Measurements from ENCODE around the gene ADAMTS9.

The ADAMTS9 gene

DNA sequence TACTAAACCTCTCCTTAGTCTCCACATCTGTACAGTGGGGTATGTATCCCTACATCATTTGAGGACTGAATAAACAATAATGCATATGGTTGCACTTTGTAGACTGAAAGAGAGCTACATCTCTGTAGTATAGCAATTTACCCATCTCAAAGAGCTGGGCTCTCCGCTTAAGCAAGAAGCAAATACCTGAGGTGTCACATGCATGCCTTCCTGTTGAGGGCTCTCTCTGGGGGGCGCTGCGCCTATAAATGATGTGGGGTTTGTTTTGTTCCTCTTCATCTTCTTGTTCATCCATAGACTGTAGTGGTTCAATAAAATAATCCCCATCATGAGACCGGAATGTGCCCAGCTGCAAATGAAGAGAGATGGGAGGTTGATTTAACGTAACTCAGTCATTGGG lies 6.8 kb downstream of the ADAMTS9 start:
- H3K9ac ChIP-seq (ENCODE audit: low read length) = no peak overlapping the region
- no peaks in the 10 kb centered on the region for H3K27me3 ChIP-seq (ENCODE audit: control insufficient read depth, insufficient read depth, low read length)
- H3K4me3 ChIP-seq (ENCODE audit: low read length) = no peak overlapping the region
- no peaks in the 10 kb centered on the region for H3K36me3 ChIP-seq (ENCODE audit: control insufficient read depth, insufficient read depth, low read length)
- no peaks in the 10 kb centered on the region for H3K4me1 ChIP-seq (ENCODE audit: control insufficient read depth, insufficient read depth, low read length)
- no peak overlapping the region for H3K27ac ChIP-seq (ENCODE audit: low read depth, low read length)

DNA sequence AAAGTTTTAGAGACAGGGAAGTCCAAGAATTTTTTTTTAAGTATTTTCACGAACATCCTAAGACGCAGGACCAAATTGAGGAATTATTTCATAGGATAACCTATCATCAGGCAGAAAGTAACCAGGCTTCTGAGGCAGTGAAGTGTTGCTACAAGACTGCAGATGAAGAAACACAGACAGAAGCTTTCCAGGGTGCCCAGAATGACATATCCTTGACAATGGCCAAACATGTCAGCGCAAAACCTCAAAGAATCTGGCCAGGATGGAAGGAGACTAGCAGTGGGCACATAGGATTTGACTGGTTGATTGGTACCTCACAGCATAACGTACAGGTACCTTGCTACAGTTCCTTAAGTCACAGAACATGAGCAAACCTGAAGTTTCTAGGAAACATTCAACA lies 7.5 kb downstream of the ADAMTS9 start:
- Histone ChIP-seq H3K27ac (ENCODE audit: low read depth, low read length) (no peak overlapping the region), H3K4me3 (ENCODE audit: low read length) (no peak overlapping the region), H3K36me3 (ENCODE audit: control insufficient read depth, insufficient read depth, low read length) (no peaks in the 10 kb centered on the region), H3K27me3 (ENCODE audit: control insufficient read depth, insufficient read depth, low read length) (no peaks in the 10 kb centered on the region), H3K4me1 (ENCODE audit: control insufficient read depth, insufficient read depth, low read length) (no peaks in the 10 kb centered on the region), H3K9ac (ENCODE audit: low read length) (no peak overlapping the region)

DNA sequence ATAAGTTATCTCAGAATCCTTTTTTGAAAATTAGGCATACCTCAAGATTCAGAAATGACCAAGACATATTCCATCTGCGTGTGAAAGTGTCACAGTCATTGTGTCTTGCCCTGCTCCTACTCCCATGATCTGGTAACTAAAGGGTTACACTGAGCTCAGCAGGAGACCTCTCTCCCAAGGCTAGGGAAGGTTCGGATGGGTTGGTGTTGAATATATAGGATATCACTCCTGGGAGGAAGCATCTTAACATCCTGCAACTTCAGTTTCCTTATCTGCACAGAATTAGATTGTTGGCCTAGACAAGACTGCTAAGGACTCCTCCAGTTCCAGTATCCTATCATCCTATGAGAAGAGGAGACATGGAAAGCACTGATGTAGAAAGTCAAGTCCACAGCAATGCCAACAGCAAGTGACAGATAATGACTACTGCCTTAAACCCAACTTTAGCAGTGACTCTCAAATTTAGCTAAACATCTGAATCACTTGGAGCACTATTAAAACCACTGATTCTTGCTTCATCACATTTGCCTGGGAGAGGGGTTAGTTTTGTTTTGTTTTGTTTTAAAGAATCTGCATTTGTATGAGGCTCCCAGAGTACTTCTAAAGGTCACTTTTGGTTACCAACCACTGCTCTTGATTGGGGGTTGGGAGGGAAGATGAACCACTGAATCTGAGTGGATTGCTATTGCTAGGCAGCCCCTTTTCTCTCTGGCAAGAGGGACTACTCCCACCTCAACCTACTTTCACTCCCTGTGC lies 9.7 kb downstream of the ADAMTS9 start:
- H3K27ac ChIP-seq (ENCODE audit: low read depth, low read length) = no peak overlapping the region
- no peak overlapping the region for H3K4me3 ChIP-seq (ENCODE audit: low read length)
- no peaks in the 10 kb centered on the region for H3K27me3 ChIP-seq (ENCODE audit: control insufficient read depth, insufficient read depth, low read length)
- no peaks in the 10 kb centered on the region for H3K36me3 ChIP-seq (ENCODE audit: control insufficient read depth, insufficient read depth, low read length)
- no peak overlapping the region for H3K9ac ChIP-seq (ENCODE audit: low read length)
- H3K4me1 ChIP-seq (ENCODE audit: control insufficient read depth, insufficient read depth, low read length) = no peaks in the 10 kb centered on the region

DNA sequence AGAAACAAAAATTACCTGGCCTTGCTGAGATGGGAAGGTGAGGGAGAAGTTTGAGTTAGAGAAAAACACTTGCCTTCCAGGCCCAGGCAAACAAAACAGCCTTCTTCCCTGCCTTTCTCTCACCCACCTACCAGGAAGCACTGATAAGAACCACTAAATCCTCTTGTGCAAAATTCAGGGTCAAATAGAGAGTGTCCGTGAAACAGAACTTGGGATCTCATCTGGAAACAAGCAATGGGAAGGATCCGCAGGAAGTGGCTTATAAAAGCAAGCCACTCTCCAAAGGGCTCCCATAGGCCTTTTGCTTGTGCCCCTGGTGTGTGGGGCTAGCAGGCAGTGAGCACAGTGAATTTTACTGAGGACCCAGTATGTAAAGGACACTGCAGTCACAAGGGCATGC lies 11.0 kb downstream of the ADAMTS9 start:
- Histone ChIP-seq H3K27ac (ENCODE audit: low read depth, low read length) (no peak overlapping the region), H3K9ac (ENCODE audit: low read length) (no peak overlapping the region), H3K27me3 (ENCODE audit: control insufficient read depth, insufficient read depth, low read length) (no peaks in the 10 kb centered on the region), H3K36me3 (ENCODE audit: control insufficient read depth, insufficient read depth, low read length) (no peaks in the 10 kb centered on the region), H3K4me3 (ENCODE audit: low read length) (no peak overlapping the region), H3K4me1 (ENCODE audit: control insufficient read depth, insufficient read depth, low read length) (no peaks in the 10 kb centered on the region)

DNA sequence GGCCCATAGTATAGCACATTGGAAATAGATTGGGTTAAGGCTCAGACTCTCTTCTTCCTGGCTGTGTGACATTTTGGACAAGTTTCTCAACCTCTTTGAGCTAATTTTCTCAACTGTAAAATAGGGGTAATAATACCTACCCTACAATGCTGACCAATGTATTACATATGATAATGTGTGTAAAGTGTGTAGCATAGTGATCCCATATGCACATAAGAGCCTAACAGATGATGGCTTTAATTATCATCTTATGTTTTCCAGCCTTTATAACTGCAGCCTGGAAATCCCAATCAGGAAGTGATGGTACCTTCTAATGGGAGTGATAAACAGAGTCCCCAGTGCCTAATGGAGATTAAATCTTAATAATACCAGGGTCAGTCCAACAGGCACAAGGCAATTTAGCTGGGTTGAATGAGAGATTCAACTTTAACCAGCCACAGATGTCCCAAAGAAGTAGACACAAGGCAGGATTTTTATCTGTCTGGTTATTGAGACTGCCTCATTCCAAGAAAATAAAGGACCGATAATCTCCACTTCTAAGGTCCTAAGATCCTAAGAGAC lies 12.0 kb downstream of the ADAMTS9 start:
- Histone ChIP-seq H3K27me3 (ENCODE audit: control insufficient read depth, insufficient read depth, low read length) (no peaks in the 10 kb centered on the region), H3K4me3 (ENCODE audit: low read length) (no peak overlapping the region), H3K27ac (ENCODE audit: low read depth, low read length) (no peak overlapping the region), H3K9ac (ENCODE audit: low read length) (no peak overlapping the region), H3K4me1 (ENCODE audit: control insufficient read depth, insufficient read depth, low read length) (no peaks in the 10 kb centered on the region), H3K36me3 (ENCODE audit: control insufficient read depth, insufficient read depth, low read length) (no peaks in the 10 kb centered on the region)

DNA sequence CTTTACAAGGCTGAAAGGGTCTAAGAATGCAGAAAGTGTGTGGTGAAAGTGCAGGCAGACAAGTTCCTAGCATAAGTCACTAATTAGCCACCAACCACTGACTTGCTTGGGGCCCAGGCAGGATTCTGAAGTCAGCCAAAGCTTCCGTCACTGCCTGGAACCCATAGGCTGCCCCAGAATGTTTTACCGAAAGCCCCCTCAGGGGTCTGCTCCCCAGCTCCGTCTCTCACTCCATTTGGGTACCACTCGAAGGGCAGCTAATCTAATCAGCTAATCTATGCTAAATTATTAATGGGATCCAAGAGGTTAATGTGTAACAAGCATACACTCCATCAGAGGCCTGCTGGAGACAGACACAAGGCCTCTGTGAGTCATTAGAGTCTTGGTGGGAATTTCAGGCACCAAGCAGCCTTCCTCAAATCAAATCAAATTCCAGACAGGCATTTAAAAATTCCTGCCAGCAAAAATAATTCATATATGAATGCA lies 13.2 kb downstream of the ADAMTS9 start:
- no peak overlapping the region for H3K27ac ChIP-seq (ENCODE audit: low read depth, low read length)
- no peaks in the 10 kb centered on the region for H3K27me3 ChIP-seq (ENCODE audit: control insufficient read depth, insufficient read depth, low read length)
- H3K4me1 ChIP-seq (ENCODE audit: control insufficient read depth, insufficient read depth, low read length) = no peaks in the 10 kb centered on the region
- no peak overlapping the region for H3K4me3 ChIP-seq (ENCODE audit: low read length)
- no peak overlapping the region for H3K9ac ChIP-seq (ENCODE audit: low read length)
- no peaks in the 10 kb centered on the region for H3K36me3 ChIP-seq (ENCODE audit: control insufficient read depth, insufficient read depth, low read length)

DNA sequence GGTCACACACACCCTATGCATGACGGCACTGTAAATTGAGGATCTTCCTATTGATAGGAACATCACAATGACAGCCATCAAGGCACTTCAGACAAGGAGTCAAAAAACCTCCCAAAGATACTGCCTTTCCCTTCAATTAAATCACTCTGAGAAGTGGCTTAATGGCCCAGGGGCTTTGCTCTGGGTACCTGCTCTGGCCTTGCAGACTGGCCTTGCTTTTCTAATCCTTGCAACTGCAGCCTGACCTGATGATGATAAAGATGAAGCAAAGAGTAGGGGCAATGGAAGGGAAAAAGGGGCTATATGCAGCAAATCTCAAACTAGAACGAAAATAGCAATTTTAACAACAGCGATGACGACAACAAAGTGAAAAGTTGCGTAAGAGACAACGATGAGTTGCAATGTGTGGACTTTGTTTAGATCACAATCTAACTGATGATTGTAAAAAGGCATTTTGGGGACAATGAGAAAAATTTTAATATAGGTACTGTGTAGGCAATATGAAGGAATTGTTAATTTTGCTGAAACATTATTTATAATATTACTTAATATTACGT lies 14.6 kb downstream of the ADAMTS9 start:
- no peak overlapping the region for H3K4me3 ChIP-seq (ENCODE audit: low read length)
- no peak overlapping the region for H3K27ac ChIP-seq (ENCODE audit: low read depth, low read length)
- H3K4me1 ChIP-seq (ENCODE audit: control insufficient read depth, insufficient read depth, low read length) = peaks cover 3% of the 10 kb centered on the region
- H3K36me3 ChIP-seq (ENCODE audit: control insufficient read depth, insufficient read depth, low read length) = no peaks in the 10 kb centered on the region
- H3K9ac ChIP-seq (ENCODE audit: low read length) = no peak overlapping the region
- H3K27me3 ChIP-seq (ENCODE audit: control insufficient read depth, insufficient read depth, low read length) = no peaks in the 10 kb centered on the region

DNA sequence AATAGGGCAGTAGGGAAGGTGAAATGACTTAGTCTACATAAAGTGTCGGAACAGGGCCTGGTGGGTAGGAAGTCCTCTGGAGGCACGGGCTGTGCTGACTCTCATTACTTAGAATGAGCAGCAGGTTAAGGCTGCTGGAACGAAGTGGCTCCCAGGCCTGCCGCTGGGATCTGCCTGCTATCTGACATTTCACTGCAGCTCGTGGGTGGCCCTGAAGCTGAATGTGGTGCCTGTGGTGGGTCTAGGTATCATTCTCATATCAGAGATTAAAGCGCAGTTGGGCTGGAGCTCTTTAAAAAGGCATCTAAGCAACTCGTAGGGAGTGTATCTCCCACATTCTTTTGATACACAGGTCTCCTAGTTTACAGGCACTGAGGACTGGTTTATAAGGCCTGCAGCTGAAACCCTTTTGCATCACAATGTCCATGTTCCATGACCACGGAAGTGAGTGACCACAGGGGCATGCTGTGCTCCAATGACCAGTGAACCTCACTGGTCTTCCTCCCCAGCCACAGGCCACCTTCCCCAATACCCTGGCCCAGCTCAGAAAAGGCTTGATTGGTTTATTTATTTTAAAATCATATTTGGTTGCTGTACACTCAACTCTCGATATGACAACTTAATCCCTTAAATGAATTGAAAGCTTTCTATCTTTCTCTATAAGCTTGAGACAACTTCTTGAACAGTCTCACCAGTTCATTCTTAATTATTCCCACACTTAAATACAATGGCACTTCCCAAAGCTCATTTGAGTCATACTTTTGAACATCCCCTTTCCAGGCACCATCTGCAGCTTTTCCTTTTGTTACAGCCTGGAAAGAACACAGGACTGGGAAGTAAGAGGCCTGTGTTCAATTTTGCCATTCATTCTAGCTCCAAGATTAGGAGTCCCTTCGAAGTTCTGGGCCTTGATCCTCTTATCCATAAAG lies 19.0 kb downstream of the ADAMTS9 start:
- Histone ChIP-seq H3K27ac (ENCODE audit: low read depth, low read length) (peak overlapping the region; percentile 71), H3K36me3 (ENCODE audit: control insufficient read depth, insufficient read depth, low read length) (no peaks in the 10 kb centered on the region), H3K9ac (ENCODE audit: low read length) (no peak overlapping the region), H3K4me1 (ENCODE audit: control insufficient read depth, insufficient read depth, low read length) (peaks cover 12% of the 10 kb centered on the region), H3K27me3 (ENCODE audit: control insufficient read depth, insufficient read depth, low read length) (no peaks in the 10 kb centered on the region), H3K4me3 (ENCODE audit: low read length) (no peak overlapping the region)

DNA sequence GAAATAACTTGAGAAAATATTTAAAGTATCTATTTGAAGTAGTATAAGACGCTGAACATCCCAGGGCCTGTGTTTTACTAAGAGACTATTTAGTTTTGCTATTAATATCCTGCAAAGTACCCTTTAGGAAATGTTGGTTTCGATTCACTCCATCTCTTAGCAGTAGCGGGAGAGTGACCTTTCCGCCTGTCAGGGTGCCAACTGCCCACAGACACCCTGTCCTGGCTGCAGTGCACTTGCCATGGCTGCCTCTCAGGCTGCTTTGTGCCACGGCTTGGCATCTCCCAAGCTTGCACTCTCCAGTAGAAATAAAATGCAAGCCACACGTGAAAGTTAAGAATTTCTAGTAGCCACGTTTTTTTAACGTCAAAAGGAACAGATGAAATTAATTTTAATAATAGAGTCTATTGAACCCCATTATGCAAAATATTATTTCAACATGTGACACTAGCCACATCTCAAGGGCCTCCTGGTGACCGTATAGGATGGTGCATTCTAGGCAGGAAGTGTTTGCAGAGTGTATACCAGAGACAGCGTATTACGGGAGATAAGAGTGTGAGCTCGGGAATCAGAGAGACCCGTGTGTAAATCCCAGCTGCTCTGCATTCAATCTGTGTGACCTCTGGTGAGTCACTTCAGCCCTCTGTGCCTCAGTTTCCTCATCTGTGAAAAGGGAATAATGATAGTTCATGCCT lies 19.8 kb downstream of the ADAMTS9 start:
- H3K27ac ChIP-seq (ENCODE audit: low read depth, low read length) = peak overlapping the region; percentile 71
- H3K4me3 ChIP-seq (ENCODE audit: low read length) = no peak overlapping the region
- H3K27me3 ChIP-seq (ENCODE audit: control insufficient read depth, insufficient read depth, low read length) = no peaks in the 10 kb centered on the region
- peaks cover 14% of the 10 kb centered on the region for H3K4me1 ChIP-seq (ENCODE audit: control insufficient read depth, insufficient read depth, low read length)
- H3K36me3 ChIP-seq (ENCODE audit: control insufficient read depth, insufficient read depth, low read length) = no peaks in the 10 kb centered on the region
- H3K9ac ChIP-seq (ENCODE audit: low read length) = no peak overlapping the region

DNA sequence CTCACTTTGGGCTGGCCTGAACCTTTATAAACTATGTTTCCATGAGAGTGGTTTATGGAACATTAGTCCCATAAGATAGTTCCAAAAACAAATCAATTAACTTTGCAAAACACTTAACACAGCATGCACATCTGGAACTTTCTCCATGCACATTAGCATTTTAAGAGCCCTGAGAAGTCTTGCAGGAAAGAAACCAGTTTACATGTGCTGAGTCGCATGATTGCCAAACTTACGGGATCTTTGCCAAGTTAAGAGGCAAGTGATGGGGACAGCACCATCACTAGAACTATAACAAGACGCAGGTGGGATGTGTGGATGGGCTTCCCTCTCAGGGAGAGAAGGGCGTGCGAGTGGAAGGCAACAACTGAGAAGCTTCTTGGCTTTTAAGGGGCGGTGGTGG lies 20.7 kb downstream of the ADAMTS9 start:
- H3K4me3 ChIP-seq (ENCODE audit: low read length) = no peak overlapping the region
- H3K9ac ChIP-seq (ENCODE audit: low read length) = no peak overlapping the region
- peaks cover 14% of the 10 kb centered on the region for H3K4me1 ChIP-seq (ENCODE audit: control insufficient read depth, insufficient read depth, low read length)
- H3K36me3 ChIP-seq (ENCODE audit: control insufficient read depth, insufficient read depth, low read length) = no peaks in the 10 kb centered on the region
- H3K27me3 ChIP-seq (ENCODE audit: control insufficient read depth, insufficient read depth, low read length) = no peaks in the 10 kb centered on the region
- peak overlapping the region; percentile 71 for H3K27ac ChIP-seq (ENCODE audit: low read depth, low read length)

DNA sequence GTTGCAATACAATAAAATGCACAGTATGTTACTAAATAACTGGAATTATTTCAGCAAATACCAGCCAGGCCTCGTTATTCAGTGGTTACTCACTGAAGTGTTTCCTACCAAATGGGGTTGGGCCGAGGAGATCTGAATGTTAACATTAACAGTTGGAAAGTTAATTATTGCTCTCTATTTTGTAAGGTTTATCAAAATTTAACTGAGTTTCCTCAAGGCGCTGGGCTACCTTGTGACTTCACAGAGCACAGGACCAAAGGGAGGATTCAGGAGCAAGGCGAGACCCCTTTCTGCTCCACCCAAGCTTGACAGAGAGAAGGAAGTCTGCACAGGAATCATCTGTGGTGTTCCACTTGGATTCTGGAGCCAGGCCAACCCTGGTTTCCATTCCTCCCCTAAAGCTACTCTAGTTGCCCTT lies 21.6 kb downstream of the ADAMTS9 start:
- H3K27ac ChIP-seq (ENCODE audit: low read depth, low read length) = peak overlapping the region; percentile 62
- H3K9ac ChIP-seq (ENCODE audit: low read length) = no peak overlapping the region
- H3K27me3 ChIP-seq (ENCODE audit: control insufficient read depth, insufficient read depth, low read length) = no peaks in the 10 kb centered on the region
- no peaks in the 10 kb centered on the region for H3K36me3 ChIP-seq (ENCODE audit: control insufficient read depth, insufficient read depth, low read length)
- peaks cover 14% of the 10 kb centered on the region for H3K4me1 ChIP-seq (ENCODE audit: control insufficient read depth, insufficient read depth, low read length)
- H3K4me3 ChIP-seq (ENCODE audit: low read length) = no peak overlapping the region

DNA sequence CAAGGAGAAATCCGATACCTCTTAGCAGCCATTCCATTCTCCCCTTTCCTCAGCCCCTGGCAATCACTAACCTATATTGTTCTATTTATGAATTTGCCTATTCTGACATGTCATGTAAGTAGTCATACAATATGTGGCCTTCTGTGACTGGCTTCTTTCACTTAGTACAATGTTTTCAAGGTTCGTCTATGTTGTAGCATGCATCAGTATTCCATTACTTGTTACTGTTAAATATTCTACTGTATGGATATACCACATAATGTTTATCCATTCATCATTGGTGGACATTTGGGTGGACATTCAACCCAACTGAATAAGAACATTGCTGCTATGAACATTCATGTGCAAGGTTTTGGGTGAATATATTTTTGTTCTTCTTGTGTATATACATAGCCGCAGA lies 23.4 kb downstream of the ADAMTS9 start:
- Histone ChIP-seq H3K27ac (ENCODE audit: low read depth, low read length) (peak overlapping the region; percentile 29), H3K4me1 (ENCODE audit: control insufficient read depth, insufficient read depth, low read length) (peaks cover 14% of the 10 kb centered on the region), H3K36me3 (ENCODE audit: control insufficient read depth, insufficient read depth, low read length) (no peaks in the 10 kb centered on the region), H3K27me3 (ENCODE audit: control insufficient read depth, insufficient read depth, low read length) (no peaks in the 10 kb centered on the region), H3K9ac (ENCODE audit: low read length) (no peak overlapping the region), H3K4me3 (ENCODE audit: low read length) (no peak overlapping the region)

All from rectal smooth muscle tissue (tissue), 1 donor.